NCI-H146 (cell line): ENCODE results near the gene TTC32.

Source experiments
- DNase-seq: peaks from one replicate; lab custom pipeline; 2025; lab: John Stamatoyannopoulos, UW

Gene TTC32

DNA sequence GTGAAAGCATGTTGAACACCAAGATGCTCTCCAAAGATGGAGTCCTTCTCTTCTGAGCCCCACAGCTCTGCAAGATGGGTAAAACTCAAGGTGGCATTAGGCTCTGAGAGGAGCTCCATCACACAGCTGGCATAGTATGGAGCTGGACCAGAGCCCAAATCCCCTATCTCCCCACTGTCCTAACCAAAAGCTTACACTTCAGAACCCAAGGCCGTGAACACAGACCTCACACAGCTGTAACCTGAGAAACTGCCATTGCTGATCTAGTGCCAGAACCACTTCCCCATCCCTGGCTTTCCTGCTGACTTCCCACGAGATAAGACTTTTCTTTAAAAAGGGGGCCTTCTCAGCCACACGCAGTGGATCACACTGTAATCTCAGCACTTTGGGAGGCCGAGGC, 25.0 kb downstream of the TTC32 start:
- no peak for DNase-seq

GRCh38 chr2:19875280-19875679, 26.5 kb downstream of the TTC32 start:
- no peak for DNase-seq

DNA sequence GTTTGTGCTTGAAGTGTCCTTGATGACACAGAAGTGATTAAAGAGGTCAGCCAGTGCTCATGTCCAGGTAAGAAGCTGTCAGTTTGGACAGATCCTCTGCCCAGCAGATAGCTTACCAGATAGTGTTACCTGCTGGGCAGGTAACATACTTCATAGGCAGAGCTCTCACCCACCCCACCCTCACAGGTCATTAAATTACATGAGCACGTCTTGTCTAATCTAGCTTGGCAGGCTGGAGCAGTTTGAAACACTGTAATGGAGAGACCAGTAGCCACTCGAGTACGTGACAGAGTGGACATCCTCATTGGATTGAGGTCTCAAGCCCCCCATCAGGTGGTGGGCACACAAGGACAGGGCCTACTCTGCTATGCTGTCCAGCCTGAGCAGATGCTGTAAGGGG, 27.1 kb downstream of the TTC32 start:
- no peak for DNase-seq

DNA sequence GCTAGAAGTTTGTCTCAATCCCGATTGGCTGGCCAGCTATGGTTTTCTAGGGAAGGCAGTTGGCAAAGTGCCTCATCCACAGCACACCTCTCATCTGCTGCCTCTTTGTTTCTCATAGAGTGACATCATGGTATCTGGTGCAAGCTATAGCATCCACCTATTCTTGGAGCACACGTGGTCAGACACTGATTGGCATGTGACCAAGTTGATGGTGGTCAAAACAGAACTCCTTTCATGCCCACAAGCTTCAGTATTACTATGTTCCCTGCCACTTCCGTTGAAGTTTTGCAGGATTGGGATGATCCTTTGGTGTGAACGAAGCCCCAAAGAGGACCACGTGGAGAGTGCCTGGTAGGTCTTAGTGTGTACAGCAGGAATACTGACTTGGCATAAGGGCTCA, 28.8 kb downstream of the TTC32 start:
- DNase-seq, result no peak

GRCh38 chr2:19872302-19872701, 29.5 kb downstream of the TTC32 start:
- DNase-seq, result no peak

GRCh38 chr2:19871836-19872235, 29.9 kb downstream of the TTC32 start:
- DNase-seq, result no peak

DNA sequence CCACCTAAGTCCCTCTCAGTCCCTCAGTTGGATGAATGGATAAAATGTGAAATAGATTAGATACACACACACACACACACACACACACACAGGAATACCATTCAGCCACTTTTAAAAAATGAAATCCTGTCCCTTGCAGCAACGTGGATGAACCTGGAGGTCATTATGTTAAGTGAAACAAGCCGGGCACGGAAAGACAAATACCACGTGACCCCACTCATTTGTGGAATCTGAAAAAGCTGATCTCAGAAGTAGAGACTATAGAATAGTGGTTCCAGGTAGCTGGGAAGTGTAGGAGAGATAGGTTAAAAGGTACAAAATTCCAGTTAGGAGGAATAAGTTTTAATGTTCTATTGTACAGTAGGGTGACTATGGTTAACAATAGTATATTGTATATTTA, 31.0 kb downstream of the TTC32 start:
- DNase-seq, result no peak

GRCh38 chr2:19868701-19869580, 32.8 kb downstream of the TTC32 start:
- DNase-seq, result peak; percentile 91

DNA sequence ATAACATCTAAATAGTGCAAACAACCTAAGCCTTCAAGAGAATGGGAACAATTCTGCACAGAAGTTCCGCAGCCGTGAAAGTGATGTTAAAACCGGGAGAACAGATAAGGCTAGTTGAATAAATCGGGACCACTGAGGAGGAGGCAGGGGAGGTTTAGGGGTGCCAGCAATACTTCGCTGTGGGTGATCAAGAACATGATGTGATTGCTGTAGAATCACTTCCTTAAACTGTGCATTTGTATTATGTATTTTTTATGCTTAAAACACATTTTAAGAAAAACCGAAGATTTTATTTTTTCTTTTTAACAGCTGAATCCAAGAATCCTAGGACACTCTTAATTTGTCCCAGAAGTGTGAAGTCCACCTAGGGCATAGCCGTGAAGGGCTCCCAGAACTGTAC, 33.6 kb downstream of the TTC32 start:
- DNase-seq, result no peak

- DNase-seq, result no peak
These were observed 35.0 kb downstream of the TTC32 start for GRCh38 chr2:19866771-19867170.

DNA sequence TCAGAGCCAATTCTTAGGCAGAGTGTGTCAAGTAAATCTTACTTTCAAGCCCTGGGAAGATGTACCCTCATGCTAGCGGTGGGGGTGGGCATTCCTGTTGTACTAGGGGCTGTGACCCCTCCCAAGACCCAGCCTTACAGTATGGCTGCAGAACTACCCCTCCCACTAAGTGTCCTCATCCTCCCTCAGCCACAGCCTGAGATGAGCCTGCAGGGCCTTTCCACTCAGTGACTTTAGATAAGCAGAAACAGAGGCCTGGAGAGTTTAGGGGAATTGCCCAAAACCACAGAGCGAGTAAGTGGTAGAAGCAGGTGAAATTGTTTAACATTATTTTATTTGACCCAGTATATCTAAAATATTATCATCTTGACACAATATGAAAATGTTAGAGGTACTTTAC, 36.6 kb downstream of the TTC32 start:
- no peak for DNase-seq

DNA sequence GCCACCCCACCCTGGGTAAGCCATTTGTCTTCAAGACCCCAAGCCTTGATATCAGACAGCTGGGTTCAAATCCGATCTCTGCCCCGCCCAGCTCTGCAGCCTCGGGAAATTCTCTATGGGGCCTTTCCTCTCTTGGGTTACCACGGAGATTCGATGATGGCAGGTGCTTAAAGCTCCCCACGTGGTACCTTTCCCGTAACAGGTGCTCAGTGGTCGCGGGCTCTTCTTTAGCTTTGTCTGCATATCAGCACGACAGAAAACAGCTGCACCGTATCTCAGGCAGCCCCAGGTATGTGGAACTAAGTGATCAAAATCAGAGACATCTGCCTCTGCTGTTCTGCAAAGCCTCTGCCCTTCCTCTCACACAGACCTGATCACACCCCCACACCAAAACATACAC, 37.4 kb downstream of the TTC32 start:
- DNase-seq, result peak; percentile 78

DNA sequence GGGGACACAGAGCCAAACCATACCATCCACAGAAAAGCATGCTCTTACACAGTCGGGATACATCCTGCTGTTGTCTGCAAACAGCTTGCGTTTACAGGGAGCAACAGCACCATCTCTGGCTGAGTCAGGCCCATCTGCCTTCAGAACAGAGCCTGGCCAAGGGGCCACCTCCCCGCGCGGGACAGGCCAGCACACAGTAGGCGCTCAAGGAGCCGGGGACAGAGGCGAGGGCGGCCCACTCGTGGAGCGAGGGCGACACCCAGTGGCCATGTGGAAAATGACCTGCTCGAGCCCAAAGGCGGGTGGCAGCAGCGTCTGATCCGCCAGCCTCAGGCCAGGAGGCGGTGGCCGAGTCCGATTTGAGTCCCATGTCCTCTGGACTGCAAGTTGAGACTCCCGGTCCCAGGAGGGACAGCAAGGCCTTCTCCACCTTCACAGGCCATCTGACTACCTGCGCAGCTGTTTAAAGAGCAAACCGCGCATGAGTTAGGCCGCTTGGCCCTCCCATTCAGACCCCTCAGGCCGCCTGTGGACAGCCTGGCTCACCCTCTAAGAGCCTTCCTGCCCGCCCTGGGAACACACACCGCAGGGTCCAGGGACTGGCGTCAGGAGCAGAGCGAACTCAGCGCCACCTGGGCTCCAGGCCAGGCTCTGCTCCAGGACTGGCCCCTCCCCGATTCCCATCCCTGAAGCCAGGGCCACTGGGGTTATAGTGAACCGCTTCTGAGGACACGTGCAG, 38.3 kb downstream of the TTC32 start:
- DNase-seq, result peak; percentile 82

DNA sequence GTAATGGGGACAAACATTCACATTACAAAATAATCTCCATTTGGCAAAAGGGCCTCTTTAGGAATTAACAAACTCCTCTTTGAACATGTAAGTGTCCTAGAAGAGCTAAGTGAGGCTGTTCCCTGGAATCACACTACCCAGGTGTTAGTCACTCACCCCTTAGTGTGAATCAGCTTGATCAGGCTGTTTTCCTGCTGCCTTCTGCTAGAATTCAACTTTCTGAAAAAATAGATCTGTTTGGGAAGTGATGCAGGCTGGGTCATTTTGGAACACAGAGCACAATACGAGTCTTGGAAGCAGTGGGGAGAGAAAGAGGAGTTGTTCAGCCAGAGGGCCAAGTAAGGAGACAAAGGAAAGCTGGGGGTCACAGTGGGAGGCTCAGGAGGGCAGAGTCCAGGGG, 40.0 kb downstream of the TTC32 start:
- no peak for DNase-seq

GRCh38 chr2:19860022-19860421, 41.8 kb downstream of the TTC32 start:
- DNase-seq, result no peak

GRCh38 chr2:19859565-19859964, 42.2 kb downstream of the TTC32 start:
- DNase-seq, result no peak

GRCh38 chr2:19857806-19858205, 44.0 kb downstream of the TTC32 start:
- no peak for DNase-seq

DNA sequence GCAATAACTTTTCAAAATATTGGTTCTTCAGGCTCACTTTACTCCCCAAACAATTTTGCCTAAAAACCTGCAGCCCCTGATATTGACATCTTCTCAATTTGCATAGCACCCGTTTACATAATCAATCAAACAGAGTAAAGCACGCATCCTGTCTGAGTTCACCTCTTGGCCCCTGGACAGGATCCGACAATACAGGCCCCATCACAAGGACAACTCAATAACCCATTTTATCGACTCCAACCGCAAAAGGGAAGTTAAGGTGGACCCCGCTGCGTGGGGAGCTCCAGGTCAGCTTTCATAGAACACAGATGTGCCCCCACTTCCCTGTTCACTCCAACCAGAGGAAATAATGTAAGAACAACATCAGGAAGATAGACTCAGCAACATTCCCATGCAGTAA, 44.7 kb downstream of the TTC32 start:
- no peak for DNase-seq

GRCh38 chr2:19855542-19856431, 46.0 kb downstream of the TTC32 start:
- no peak for DNase-seq

- no peak for DNase-seq
These were observed 46.9 kb downstream of the TTC32 start for GRCh38 chr2:19854596-19855541.

- DNase-seq, result peak; percentile 66
These were observed 50.6 kb downstream of the TTC32 start for GRCh38 chr2:19851116-19851695.
